ENCODE measurements around the gene PPP4C. TPM values are rescaled to one million over a fixed set of nuclear protein-coding genes. Genes with fewer than 3 reads are reported as not detected.

PPP4C gene
- total RNA-seq, 1 experiment from 2014 or later, result 193 TPM

- H3K27me3 ChIP-seq, result no peaks in the 10 kb centered on the region
- no peaks in the 10 kb centered on the region for H3K9me3 ChIP-seq
- H3K4me3 ChIP-seq, result no peak overlapping the region
- DNase-seq, result no peak
- H3K36me3 ChIP-seq, result peaks cover 86% of the 10 kb centered on the region
Observed at GRCh38 chr16:30068333-30068732, 7.5 kb upstream of the PPP4C start.

DNA sequence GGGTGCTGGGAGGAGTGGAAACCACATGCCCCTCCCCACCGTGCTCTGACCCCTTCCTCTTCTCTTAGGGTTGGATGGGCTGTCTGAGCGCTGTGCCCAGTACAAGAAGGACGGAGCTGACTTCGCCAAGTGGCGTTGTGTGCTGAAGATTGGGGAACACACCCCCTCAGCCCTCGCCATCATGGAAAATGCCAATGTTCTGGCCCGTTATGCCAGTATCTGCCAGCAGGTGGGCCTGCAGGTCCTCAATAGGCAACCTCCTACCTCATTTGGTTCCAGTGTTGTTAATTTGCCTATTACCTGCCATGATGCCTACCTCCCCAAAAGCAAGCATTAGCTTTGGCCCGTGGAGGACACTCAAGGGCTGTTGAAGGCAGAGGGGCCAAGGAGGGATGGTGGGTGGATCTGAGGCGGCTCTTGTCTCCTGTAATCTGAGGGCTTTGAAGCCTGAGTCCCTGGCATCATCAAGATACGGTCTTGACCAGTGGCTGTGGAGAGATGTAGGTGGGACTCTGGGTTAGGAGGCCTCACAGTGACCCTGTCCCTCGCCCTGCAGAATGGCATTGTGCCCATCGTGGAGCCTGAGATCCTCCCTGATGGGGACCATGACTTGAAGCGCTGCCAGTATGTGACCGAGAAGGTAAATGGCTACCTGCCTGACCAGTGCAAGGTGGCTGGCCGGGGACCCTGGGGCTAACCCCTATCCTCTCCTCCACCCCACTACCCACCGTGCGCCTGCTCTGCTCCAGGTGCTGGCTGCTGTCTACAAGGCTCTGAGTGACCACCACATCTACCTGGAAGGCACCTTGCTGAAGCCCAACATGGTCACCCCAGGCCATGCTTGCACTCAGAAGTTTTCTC, 6.8 kb upstream of the PPP4C start:
- DNase-seq, result no peak
- no peak overlapping the region for H3K4me3 ChIP-seq

DNA sequence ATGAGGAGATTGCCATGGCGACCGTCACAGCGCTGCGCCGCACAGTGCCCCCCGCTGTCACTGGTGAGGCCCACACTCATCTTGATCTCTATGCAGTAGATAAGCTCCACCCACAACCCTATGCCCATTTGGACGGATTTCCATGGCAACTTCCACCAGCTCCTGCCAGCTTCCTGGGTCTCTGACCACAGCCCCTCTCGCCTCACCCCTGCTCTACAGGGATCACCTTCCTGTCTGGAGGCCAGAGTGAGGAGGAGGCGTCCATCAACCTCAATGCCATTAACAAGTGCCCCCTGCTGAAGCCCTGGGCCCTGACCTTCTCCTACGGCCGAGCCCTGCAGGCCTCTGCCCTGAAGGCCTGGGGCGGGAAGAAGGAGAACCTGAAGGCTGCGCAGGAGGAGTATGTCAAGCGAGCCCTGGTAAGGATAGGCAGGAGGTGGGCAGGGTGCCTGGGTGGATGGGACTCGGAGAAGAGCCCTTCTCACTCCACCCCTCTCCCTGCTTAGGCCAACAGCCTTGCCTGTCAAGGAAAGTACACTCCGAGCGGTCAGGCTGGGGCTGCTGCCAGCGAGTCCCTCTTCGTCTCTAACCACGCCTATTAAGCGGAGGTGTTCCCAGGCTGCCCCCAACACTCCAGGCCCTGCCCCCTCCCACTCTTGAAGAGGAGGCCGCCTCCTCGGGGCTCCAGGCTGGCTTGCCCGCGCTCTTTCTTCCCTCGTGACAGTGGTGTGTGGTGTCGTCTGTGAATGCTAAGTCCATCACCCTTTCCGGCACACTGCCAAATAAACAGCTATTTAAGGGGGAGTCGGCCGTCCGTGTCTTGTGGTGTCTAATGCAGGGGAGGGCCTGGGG, 6.0 kb upstream of the PPP4C start:
- H3K9me3 ChIP-seq, result no peaks in the 10 kb centered on the region
- H3K36me3 ChIP-seq, result peaks cover 84% of the 10 kb centered on the region
- no peak overlapping the region for H3K4me3 ChIP-seq
- DNase-seq, result no peak
- H3K27me3 ChIP-seq, result no peaks in the 10 kb centered on the region

More for the DNA sequence above, 6.8 kb upstream of the PPP4C start:
- H3K36me3 ChIP-seq, result peaks cover 89% of the 10 kb centered on the region
- no peaks in the 10 kb centered on the region for H3K27me3 ChIP-seq
- H3K9me3 ChIP-seq, result no peaks in the 10 kb centered on the region

- H3K36me3 ChIP-seq, result peaks cover 81% of the 10 kb centered on the region
- no peak overlapping the region for H3K4me3 ChIP-seq
- DNase-seq, result no peak
- no peaks in the 10 kb centered on the region for H3K27me3 ChIP-seq
- no peaks in the 10 kb centered on the region for H3K9me3 ChIP-seq
Observed at GRCh38 chr16:30070490-30070889, 5.3 kb upstream of the PPP4C start.

DNA sequence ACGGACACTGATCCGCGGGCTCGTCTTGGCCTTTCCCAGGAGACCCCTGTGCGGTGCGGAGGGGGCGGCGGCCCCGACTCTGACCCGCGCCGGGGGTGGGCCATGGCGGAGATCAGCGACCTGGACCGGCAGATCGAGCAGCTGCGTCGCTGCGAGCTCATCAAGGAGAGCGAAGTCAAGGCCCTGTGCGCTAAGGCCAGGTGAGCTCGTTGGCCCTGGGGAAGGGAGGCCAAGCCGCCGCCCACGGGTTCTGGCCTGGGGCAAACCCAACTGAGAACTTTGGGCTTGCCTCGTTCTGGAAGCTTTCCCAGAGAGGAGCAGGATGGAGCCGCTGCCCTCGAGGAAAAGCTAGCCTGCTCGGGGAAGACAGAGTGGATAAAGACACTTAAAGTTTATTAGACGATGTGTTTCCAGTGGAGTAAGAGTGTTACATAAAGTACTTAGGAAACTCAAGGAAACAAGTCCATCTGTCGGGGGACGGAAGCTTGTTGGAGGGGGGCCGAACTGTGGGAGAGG, 540 bp downstream of the PPP4C start:
- Histone ChIP-seq H3K4me3 (peak overlapping the region; percentile 89), H3K9me3 (no peaks in the 10 kb centered on the region), H3K27me3 (no peaks in the 10 kb centered on the region), H3K36me3 (peaks cover 76% of the 10 kb centered on the region)
- peak; percentile 35 for DNase-seq

- DNase-seq, result no peak
- Histone ChIP-seq H3K27me3 (no peaks in the 10 kb centered on the region), H3K36me3 (peaks cover 76% of the 10 kb centered on the region), H3K4me3 (peak overlapping the region; percentile 89), H3K9me3 (no peaks in the 10 kb centered on the region)
Observed at GRCh38 chr16:30077656-30078055, 1.9 kb downstream of the PPP4C start.

GRCh38 chr16:30078744-30079143, 3.0 kb downstream of the PPP4C start:
- peaks cover 81% of the 10 kb centered on the region for H3K36me3 ChIP-seq

GRCh38 chr16:30079480-30079879, 3.7 kb downstream of the PPP4C start:
- H3K27me3 ChIP-seq, result no peaks in the 10 kb centered on the region
- no peak for DNase-seq
- no peak overlapping the region for H3K4me3 ChIP-seq
- no peaks in the 10 kb centered on the region for H3K9me3 ChIP-seq
- H3K36me3 ChIP-seq, result peaks cover 84% of the 10 kb centered on the region

More at GRCh38 chr16:30078744-30079143, 3.0 kb downstream of the PPP4C start:
- Histone ChIP-seq H3K4me3 (no peak overlapping the region), H3K9me3 (no peaks in the 10 kb centered on the region), H3K27me3 (no peaks in the 10 kb centered on the region)
- no peak for DNase-seq

GRCh38 chr16:30082545-30083090, 6.8 kb downstream of the PPP4C start:
- H3K36me3 ChIP-seq, result peaks cover 86% of the 10 kb centered on the region
- DNase-seq, result no peak

DNA sequence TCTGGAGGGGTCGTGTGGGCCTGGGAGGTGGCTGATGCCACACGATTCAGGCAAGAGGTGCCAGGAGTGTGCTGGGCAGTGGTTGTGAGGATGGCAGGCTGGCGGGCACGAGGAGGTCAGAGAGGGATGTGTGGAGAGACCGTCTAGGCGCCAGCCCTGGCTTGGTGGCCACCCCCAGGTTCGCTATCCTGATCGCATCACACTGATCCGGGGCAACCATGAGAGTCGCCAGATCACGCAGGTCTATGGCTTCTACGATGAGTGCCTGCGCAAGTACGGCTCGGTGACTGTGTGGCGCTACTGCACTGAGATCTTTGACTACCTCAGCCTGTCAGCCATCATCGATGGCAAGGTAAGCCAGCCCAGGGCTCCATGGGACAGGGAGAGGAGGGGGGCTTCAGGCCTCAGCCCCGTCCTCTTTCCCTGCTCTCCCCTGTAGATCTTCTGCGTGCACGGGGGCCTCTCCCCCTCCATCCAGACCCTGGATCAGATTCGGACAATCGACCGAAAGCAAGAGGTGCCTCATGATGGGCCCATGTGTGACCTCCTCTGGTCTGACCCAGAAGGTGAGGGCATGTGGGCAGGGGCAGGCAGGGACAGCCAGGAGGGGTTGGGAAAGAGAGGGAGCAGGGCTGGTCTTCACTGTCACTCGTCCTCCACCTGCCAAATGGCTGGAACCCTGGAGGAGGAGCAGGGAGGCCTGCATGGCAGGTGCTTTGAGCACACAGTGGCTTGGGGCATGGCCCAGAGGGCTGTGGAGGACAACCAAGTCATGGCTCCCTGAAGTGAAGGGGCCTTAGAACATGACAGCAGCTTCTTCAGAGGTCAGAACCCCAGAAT, 7.6 kb downstream of the PPP4C start:
- H3K27me3 ChIP-seq, result no peaks in the 10 kb centered on the region
- peaks cover 77% of the 10 kb centered on the region for H3K36me3 ChIP-seq
- DNase-seq, result no peak
- H3K9me3 ChIP-seq, result no peaks in the 10 kb centered on the region
- no peak overlapping the region for H3K4me3 ChIP-seq

More at GRCh38 chr16:30082545-30083090, 6.8 kb downstream of the PPP4C start:
- no peaks in the 10 kb centered on the region for H3K27me3 ChIP-seq
- no peaks in the 10 kb centered on the region for H3K9me3 ChIP-seq
- no peak overlapping the region for H3K4me3 ChIP-seq

DNA sequence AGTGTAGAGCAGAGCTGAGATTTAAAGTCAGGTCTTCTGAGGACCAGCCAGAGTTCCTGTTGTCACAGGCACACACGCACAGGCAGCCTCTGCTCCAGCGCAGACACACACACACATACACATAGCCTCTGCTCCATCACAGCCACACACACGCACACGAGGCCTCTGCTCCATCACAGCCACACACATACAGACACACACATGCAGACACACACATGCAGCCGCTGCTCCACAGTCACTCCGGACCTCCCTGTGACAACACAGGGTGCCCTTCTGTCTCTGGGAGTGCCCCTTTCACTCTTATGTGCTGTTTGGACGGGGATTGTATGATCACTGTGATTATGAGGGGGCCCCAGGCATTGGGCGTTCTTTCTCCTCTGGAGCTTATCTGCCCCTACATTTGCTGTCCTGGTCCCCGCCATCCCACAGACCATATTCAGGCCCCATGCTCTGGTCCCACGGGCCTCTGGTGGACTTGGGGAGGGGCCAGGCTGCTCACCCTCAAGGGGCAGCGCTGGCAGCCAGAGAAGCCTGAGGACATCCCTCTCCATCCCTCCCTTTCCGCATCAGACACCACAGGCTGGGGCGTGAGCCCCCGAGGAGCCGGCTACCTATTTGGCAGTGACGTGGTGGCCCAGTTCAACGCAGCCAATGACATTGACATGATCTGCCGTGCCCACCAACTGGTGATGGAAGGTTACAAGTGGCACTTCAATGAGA, 8.5 kb downstream of the PPP4C start:
- Histone ChIP-seq H3K9me3 (no peaks in the 10 kb centered on the region), H3K27me3 (no peaks in the 10 kb centered on the region), H3K4me3 (no peak overlapping the region), H3K36me3 (peaks cover 69% of the 10 kb centered on the region)
- DNase-seq, result no peak

GRCh38 chr16:30084816-30085159, 9.0 kb downstream of the PPP4C start:
- Histone ChIP-seq H3K27me3 (no peaks in the 10 kb centered on the region), H3K36me3 (peaks cover 64% of the 10 kb centered on the region), H3K9me3 (no peaks in the 10 kb centered on the region), H3K4me3 (no peak overlapping the region)
- no peak for DNase-seq

DNA sequence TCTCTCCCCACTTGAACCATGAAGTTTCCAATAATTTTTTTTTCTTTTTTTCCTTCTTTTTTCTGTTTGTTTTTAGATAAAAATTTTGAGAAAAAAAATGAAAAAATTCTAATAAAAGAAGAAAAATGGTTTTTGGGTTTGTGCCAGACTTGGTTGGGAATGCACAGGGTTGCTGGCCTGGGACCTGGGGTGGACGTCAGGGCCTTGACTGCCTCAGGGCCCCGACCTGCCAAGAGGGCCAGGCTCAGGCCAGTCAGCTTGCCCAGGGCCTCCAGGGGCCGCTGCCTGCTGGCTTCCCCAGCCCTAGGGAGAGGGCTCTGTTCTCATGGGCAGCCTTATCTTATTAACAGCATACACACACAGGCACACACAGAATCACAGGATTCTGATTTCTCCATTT, 9.5 kb downstream of the PPP4C start:
- Histone ChIP-seq H3K4me3 (no peak overlapping the region), H3K9me3 (no peaks in the 10 kb centered on the region), H3K36me3 (peaks cover 59% of the 10 kb centered on the region), H3K27me3 (no peaks in the 10 kb centered on the region)
- DNase-seq, result no peak

- no peak for DNase-seq
- no peaks in the 10 kb centered on the region for H3K27me3 ChIP-seq
- no peaks in the 10 kb centered on the region for H3K9me3 ChIP-seq
- H3K4me3 ChIP-seq, result no peak overlapping the region
- H3K36me3 ChIP-seq, result peaks cover 54% of the 10 kb centered on the region
Observed at GRCh38 chr16:30085820-30086219, 10.0 kb downstream of the PPP4C start.

DNA sequence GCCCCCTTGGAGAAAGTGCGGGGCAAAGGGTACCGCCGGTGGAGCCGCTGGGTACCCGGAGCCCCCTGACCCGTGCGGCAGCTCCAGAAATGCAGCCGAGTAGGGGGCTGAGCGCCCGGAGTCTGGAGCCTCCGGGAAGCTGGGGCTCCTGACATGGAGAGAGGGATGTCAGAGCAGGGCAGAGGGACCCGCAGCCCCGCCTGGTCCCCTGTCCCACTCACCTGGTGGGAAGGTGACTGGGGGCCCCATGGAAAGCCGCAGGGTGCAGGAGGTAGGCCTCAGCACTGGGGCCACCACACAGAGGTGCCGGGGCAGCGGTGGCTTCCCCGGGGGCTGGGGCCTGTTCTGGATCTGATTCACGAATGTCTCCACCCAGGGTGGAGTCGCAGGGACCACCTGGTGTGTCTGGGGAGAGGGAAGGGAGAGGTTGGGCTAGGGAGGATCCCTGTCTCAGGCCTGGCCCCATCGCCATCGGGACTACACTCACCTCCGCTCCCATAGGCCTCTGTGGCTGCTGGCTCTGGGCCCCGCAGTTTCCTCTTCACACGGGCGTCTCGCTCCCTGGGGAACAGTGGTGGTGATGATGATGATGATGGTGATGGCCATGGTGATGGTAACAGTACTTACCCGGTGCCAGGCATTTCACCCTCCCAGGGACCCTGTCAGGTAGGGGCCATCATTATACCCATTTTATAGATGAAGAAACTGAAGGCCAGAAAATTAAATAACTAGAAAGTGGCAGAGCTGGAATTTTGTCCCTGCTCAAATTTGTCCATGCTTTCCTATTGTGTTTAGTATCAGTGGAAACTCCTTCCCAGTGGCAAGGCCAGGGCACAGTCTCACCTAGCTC, 10.7 kb downstream of the PPP4C start:
- Histone ChIP-seq H3K4me3 (no peak overlapping the region), H3K36me3 (peaks cover 47% of the 10 kb centered on the region), H3K27me3 (no peaks in the 10 kb centered on the region), H3K9me3 (no peaks in the 10 kb centered on the region)
- DNase-seq, result no peak
